ENCODE measurements around the gene TTBK1. TPM values are rescaled to one million over a fixed set of nuclear protein-coding genes. Genes with fewer than 3 reads are reported as not detected.

Gene TTBK1
- total and polyA plus RNA-seq, 2 donors (not counting 1 experiment from before 2014, with no cell fraction given) = under 0.01 TPM; not detected in 1

DNA sequence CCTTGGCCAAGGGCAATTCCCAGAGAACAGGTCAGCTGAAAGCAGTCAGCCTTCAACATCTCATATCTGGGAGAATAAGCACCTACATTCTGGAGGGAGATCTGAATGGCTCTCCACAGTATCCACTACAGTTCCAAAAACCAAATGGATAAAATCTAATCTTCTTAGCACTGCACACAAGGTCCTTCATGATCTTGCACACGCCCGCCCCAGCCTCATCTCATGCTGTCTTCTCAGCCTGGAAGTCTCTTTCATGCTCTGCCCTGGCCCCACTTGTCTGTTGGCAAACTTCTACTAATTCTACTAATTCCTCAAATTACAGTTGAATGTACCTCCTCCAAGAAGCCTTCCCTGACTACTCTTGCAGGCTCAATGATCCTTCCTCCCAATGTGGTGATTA, 1.8 kb upstream of the TTBK1 start:
- no peaks in the 10 kb centered on the region for H4K20me1 ChIP-seq (ENCODE audit: control insufficient read depth, extremely low read depth, insufficient read depth, low read length)
- H3K27me3 ChIP-seq (ENCODE audit: control insufficient read depth, insufficient read depth, low read length) = peaks cover 61% of the 10 kb centered on the region
- no peak overlapping the region for H2AFZ ChIP-seq (ENCODE audit: low read length)
- H3K9me3 ChIP-seq (ENCODE audit: control insufficient read depth, insufficient read depth, low read depth, low read length) = no peaks in the 10 kb centered on the region
- TF ChIP-seq EZH2 (IDR thresholded peaks at IDR 0.05; ENCODE audit: low read length, missing control alignments) = no peak
- no peak for TF ChIP-seq CTCF (conservative IDR thresholded peaks at IDR 0.05 in 1 of 2, IDR thresholded peaks at IDR 0.05 in 1 of 2; ENCODE audit: low read depth in 1 of 2, low read length in 2 of 2)
- DNase-seq (ENCODE audit: low read depth in 2 of 2) = no peak
- no peaks in the 10 kb centered on the region for H3K4me1 ChIP-seq (ENCODE audit: control insufficient read depth, extremely low read depth, insufficient read depth, low read length)
- no peak overlapping the region for H3K9ac ChIP-seq (ENCODE audit: insufficient read depth, low read length)
- H3K4me3 ChIP-seq (replicated peaks in 1 of 4; ENCODE audit: control extremely low read depth in 1 of 4, insufficient read depth in 1 of 4, low read depth in 3 of 4, low read length in 4 of 4) = no peak overlapping the region
- H3K4me2 ChIP-seq (ENCODE audit: extremely low read depth, insufficient read depth, low read length) = no peak overlapping the region
- no peak overlapping the region for H3K27ac ChIP-seq (ENCODE audit: insufficient read depth, low read length)
- H3K79me2 ChIP-seq (ENCODE audit: control insufficient read depth, insufficient read depth, low read length) = no peaks in the 10 kb centered on the region
- no peaks in the 10 kb centered on the region for H3K36me3 ChIP-seq (ENCODE audit: control insufficient read depth, insufficient read depth, low read length)

DNA sequence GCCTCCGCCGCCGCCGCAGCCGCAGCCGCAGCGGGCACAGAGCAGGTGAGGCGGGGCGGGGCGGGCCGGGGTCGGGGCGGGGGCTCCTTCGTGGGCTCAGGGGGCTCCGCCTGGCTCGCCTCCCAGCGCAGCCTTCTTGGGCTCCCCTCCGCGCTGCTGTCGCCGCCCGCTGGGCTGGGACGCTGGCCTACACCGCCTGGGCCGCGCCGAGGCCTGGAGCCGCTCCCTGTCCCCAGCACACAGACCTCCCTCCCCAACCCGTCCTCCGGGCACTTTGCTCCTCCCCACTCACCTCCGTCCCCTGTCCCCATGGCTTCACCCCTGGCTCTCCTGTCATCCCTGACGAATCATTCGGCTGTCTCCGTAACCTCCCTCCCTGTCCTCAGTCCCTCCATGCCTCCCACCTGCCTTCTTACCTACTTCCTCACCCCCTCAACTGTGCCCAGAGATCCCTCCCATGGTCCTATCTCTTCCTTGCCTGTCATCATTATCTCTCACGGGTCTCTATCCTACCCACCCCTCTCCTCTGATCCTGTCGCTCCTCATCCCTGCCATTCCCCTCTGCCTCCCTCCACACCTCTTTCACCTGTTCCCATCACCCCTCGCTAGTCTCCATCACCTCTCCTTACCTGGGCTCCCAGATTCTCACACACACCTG, 512 bp downstream of the TTBK1 start:
- H3K79me2 ChIP-seq (ENCODE audit: control insufficient read depth, insufficient read depth, low read length) = no peaks in the 10 kb centered on the region
- H3K27me3 ChIP-seq (ENCODE audit: control insufficient read depth, insufficient read depth, low read length) = peaks cover 59% of the 10 kb centered on the region
- H3K9me3 ChIP-seq (ENCODE audit: control insufficient read depth, insufficient read depth, low read depth, low read length) = no peaks in the 10 kb centered on the region
- no peak overlapping the region for H3K27ac ChIP-seq (ENCODE audit: insufficient read depth, low read length)
- no peak overlapping the region for H2AFZ ChIP-seq (ENCODE audit: low read length)
- H3K4me1 ChIP-seq (ENCODE audit: control insufficient read depth, extremely low read depth, insufficient read depth, low read length) = no peaks in the 10 kb centered on the region
- no peak overlapping the region for H3K4me3 ChIP-seq (replicated peaks in 1 of 4; ENCODE audit: control extremely low read depth in 1 of 4, insufficient read depth in 1 of 4, low read depth in 3 of 4, low read length in 4 of 4)
- no peaks in the 10 kb centered on the region for H4K20me1 ChIP-seq (ENCODE audit: control insufficient read depth, extremely low read depth, insufficient read depth, low read length)
- DNase-seq (ENCODE audit: low read depth in 2 of 2) = no peak
- TF ChIP-seq EZH2 (IDR thresholded peaks at IDR 0.05; ENCODE audit: low read length, missing control alignments) (peak; percentile 91), CTCF (conservative IDR thresholded peaks at IDR 0.05 in 1 of 2, IDR thresholded peaks at IDR 0.05 in 1 of 2; ENCODE audit: low read depth in 1 of 2, low read length in 2 of 2) (no peak)
- H3K4me2 ChIP-seq (ENCODE audit: extremely low read depth, insufficient read depth, low read length) = no peak overlapping the region
- no peaks in the 10 kb centered on the region for H3K36me3 ChIP-seq (ENCODE audit: control insufficient read depth, insufficient read depth, low read length)
- H3K9ac ChIP-seq (ENCODE audit: insufficient read depth, low read length) = no peak overlapping the region

DNA sequence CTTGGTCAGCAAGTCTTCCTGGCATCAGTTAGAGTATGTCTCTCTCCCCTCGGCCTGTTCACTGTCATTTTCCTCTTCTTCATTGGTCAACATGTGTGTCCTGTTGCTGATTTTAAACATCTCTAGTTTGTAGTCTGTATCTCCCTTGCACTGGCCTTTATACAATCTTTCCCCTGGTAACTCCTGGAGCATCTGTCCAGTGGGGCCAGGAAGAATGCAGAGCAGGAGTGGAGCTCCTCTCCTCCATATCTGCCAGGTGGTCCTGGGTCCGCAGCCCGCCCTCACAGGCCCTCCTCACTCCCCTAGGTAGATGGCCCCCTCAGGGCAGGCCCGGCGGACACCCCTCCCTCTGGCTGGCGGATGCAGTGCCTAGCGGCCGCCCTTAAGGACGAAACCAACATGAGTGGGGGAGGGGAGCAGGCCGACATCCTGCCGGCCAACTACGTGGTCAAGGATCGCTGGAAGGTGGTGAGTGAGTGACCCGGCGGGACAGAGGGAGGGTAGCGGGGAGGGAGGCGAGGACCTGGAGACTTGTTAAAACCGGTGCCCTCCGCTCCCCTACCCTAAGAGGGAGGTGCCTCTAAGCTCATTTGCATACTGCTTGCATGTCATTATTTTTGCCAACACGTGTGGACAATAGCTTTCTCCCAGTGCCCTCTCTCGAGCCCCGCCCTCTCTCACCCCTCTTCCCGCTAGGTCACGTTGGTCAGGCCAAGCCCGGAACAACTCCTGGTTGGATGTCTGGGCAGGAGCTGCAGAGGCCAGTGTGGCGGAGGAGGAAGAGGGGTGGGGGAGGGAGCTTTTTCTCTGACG, 3.2 kb downstream of the TTBK1 start:
- Histone ChIP-seq H2AFZ (ENCODE audit: low read length) (peak overlapping the region; percentile 70), H3K27ac (ENCODE audit: insufficient read depth, low read length) (no peak overlapping the region)

More for the DNA sequence above, 3.2 kb downstream of the TTBK1 start:
- H3K9ac ChIP-seq (ENCODE audit: insufficient read depth, low read length) = no peak overlapping the region
- DNase-seq (ENCODE audit: low read depth in 2 of 2) = peak in 1 of 2 donors; percentile 27
- H3K27me3 ChIP-seq (ENCODE audit: control insufficient read depth, insufficient read depth, low read length) = peaks cover 62% of the 10 kb centered on the region
- no peaks in the 10 kb centered on the region for H3K36me3 ChIP-seq (ENCODE audit: control insufficient read depth, insufficient read depth, low read length)
- no peak for TF ChIP-seq CTCF (conservative IDR thresholded peaks at IDR 0.05 in 1 of 2, IDR thresholded peaks at IDR 0.05 in 1 of 2; ENCODE audit: low read depth in 1 of 2, low read length in 2 of 2)
- TF ChIP-seq EZH2 (IDR thresholded peaks at IDR 0.05; ENCODE audit: low read length, missing control alignments) = peak; percentile 45
- no peaks in the 10 kb centered on the region for H4K20me1 ChIP-seq (ENCODE audit: control insufficient read depth, extremely low read depth, insufficient read depth, low read length)
- H3K4me2 ChIP-seq (ENCODE audit: extremely low read depth, insufficient read depth, low read length) = peak overlapping the region; percentile 81
- no peaks in the 10 kb centered on the region for H3K9me3 ChIP-seq (ENCODE audit: control insufficient read depth, insufficient read depth, low read depth, low read length)
- no peaks in the 10 kb centered on the region for H3K79me2 ChIP-seq (ENCODE audit: control insufficient read depth, insufficient read depth, low read length)
- peak overlapping the region; percentile 21 to 53 (median 31) for H3K4me3 ChIP-seq (replicated peaks in 1 of 4; ENCODE audit: control extremely low read depth in 1 of 4, insufficient read depth in 1 of 4, low read depth in 3 of 4, low read length in 4 of 4)
- no peaks in the 10 kb centered on the region for H3K4me1 ChIP-seq (ENCODE audit: control insufficient read depth, extremely low read depth, insufficient read depth, low read length)

All from fibroblast of lung (primary cell).